Muscle layer of colon (tissue), 2 donors: Measurements from ENCODE around the gene SUFU.

Source experiments
- H3K27ac ChIP-seq: one replicate; pipeline ENCODE4 v1.7.0; 2013; ENCODE audit warnings: low read depth, mild to moderate bottlenecking, low read length, moderate library complexity
- H3K27me3 ChIP-seq, 2 donors: one replicate each; pipeline ENCODE4 v1.7.0; 2013; ENCODE audit warnings: low read length in 2 of 2, mild to moderate bottlenecking in 2 of 2; ENCODE audit not compliant: insufficient read depth in 2 of 2, control insufficient read depth in 1 of 2
- H3K36me3 ChIP-seq: one replicate; pipeline ENCODE4 v1.7.0; 2013; ENCODE audit warnings: mild to moderate bottlenecking, low read length; ENCODE audit not compliant: insufficient read depth
- H3K4me1 ChIP-seq: one replicate; pipeline ENCODE4 v1.7.0; 2013; ENCODE audit warnings: mild to moderate bottlenecking, low read length; ENCODE audit not compliant: insufficient read depth
- H3K4me3 ChIP-seq, 2 donors: one replicate each; pipeline ENCODE4 v1.7.0; 2013; ENCODE audit warnings: low read length in 2 of 2, low read depth in 1 of 2, mild to moderate bottlenecking in 1 of 2, moderate library complexity in 1 of 2
- H3K9ac ChIP-seq: one replicate; pipeline ENCODE4 v1.7.0; 2013; ENCODE audit warnings: low read length
- H3K9me3 ChIP-seq: one replicate; pipeline ENCODE4 v1.7.0; 2013; ENCODE audit warnings: mild to moderate bottlenecking, low read length
- donor health status: abdominal sarcoma.
- donor health status: Adenocarcinoma of cecum.

SUFU gene

DNA sequence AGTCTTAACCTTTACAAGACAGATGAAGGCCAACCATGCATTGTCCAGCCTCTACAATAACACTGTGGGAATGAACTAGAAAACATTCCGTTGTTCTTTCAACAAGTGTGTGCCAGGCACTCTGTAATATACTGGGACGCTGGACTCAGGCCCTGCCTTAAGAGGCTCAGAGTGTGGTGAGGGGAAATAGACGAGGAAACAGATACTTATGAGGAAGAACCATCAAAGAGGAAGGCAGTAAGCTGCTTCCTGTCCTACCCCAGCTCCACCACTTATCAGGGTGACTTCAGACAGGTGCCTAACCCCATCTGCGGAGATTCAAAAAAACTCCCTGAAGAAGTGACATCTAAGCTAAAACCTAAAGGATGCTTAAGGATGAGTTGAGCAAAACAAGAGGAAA lies 131.6 kb downstream of the SUFU start:
- Histone ChIP-seq H3K27me3 (no peaks in the 10 kb centered on the region), H3K9ac (no peak overlapping the region), H3K36me3 (no peaks in the 10 kb centered on the region), H3K4me3 (no peak overlapping the region), H3K27ac (no peak overlapping the region), H3K4me1 (peaks cover 50% of the 10 kb centered on the region), H3K9me3 (no peaks in the 10 kb centered on the region)

DNA sequence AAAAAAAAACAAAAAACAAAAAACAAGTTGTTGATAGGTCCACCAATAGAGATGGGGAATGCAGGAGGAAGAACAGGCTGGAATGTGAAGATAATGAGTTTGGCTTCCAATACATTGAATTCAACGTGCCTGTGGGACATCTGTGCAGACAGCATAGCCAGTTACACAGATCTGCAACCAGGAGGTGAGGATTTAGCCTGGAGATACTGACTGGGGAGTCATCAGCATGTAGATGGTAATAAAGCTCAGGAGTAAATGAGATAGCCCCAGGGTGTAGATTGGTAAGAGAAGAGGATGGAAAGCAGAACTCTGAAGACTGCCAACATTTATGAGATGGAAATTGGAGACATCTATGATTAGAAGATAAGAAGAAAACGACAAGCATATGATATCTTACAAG lies 135.8 kb downstream of the SUFU start:
- Histone ChIP-seq H3K4me3 (no peak overlapping the region), H3K36me3 (no peaks in the 10 kb centered on the region), H3K9ac (no peak overlapping the region), H3K27me3 (no peaks in the 10 kb centered on the region), H3K9me3 (no peaks in the 10 kb centered on the region), H3K27ac (no peak overlapping the region), H3K4me1 (peaks cover 12% of the 10 kb centered on the region)

DNA sequence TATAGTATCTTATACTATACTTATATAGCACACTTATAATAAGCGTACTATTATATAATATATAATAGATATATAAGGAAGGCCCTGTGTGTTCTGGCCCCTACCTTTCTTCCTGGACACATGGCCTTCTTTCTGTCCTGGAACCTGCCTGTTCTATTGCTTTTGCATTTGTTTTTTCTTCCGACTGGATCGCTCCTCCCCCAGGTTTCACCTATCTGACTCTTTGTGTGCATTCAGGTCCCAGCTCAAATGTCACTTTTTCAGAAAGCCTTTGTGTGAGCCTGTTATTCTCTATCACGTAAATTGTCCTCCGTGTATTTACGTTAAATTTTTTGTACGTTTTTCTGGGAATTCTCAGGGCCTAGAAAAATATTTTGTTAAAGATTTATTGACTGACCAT lies 137.6 kb downstream of the SUFU start:
- peak overlapping the region; percentile 81 for H3K27ac ChIP-seq
- no peaks in the 10 kb centered on the region for H3K36me3 ChIP-seq
- peak overlapping the region in 1 of 2 donors; percentile 83 for H3K4me3 ChIP-seq
- H3K27me3 ChIP-seq = no peaks in the 10 kb centered on the region
- peaks cover 3% of the 10 kb centered on the region for H3K4me1 ChIP-seq
- peak overlapping the region; percentile 87 for H3K9ac ChIP-seq
- H3K9me3 ChIP-seq = no peaks in the 10 kb centered on the region

DNA sequence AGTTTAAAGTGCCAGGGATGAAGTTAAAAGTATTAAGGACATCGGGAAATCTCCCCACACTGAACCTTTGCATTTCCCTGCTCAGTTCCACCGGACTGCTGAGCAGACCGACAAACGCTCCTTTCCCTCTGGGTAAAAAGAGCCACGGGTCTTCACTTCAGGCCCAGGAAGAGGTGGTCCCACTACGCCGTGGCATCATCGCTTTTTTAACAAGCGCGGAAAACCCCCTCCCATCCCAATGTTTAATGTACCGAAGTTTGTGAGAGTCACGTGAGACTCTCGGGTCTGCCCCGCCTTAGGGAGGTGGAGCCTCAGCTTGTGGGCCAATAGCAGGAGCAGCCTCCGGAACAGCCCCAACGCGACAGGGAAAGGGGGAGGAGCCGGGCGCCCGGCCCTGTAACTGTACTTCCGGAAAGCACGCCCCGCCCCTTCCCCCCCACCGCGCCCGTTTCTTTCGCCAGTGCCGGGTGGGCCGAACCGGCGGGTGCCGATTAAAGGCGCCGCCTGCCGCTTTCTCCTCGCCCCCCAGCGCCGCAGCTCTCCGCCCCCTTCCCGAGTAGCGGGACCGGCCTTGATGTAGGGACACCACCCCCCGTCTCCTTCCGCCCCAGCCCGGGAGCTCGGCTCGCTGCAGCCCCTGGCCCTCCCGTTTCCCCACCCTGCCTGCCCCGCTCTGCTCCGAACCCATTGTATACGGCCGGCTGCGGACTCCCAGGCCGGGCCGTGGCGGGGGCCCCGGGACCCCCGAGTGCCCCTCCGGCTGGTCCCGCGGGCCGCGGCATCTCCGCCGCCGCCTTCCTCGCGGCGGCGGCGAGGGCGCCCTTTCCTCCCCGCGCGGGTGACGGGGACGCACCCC lies 138.3 kb downstream of the SUFU start:
- no peaks in the 10 kb centered on the region for H3K36me3 ChIP-seq
- H3K4me3 ChIP-seq = peak overlapping the region; percentile 53 to 83
- H3K4me1 ChIP-seq = peaks cover 10% of the 10 kb centered on the region
- no peaks in the 10 kb centered on the region for H3K9me3 ChIP-seq
- H3K9ac ChIP-seq = peak overlapping the region; percentile 87
- no peaks in the 10 kb centered on the region for H3K27me3 ChIP-seq
- peak overlapping the region; percentile 99 for H3K27ac ChIP-seq

DNA sequence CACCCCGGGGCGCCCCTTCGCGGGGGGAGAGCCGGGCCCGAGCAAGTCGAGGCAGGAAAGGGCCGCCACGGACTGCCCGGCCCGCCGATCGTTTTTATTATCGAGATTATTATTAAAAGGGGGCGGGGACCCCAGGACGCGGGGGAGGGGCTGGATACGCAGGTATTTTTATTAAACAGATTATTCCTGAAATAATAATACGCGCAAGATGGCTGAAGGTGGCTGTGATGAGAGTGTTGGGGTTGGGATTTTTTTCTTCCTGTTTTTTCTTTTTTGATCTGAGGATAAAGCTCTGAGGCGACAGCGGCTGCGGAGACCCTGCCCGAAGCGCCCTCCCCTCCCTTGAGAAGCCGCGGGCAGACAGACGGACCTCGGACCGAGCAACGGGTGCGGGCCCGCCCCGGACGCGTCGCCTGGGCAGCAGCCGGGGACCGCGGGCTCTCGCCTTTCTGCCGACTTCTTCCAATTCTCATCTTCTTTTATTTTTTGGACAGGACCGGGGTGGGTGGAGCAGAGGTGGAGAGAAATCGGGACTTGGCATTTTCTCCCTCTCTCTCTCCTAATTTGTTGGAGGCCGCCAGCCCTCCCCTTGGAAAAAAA lies 139.1 kb downstream of the SUFU start:
- Histone ChIP-seq H3K27ac (peak overlapping the region; percentile 99), H3K36me3 (peaks cover 7% of the 10 kb centered on the region), H3K9me3 (no peaks in the 10 kb centered on the region), H3K9ac (peak overlapping the region; percentile 78), H3K4me3 (peak overlapping the region; percentile 53 to 72), H3K4me1 (peaks cover 18% of the 10 kb centered on the region), H3K27me3 (no peaks in the 10 kb centered on the region)

DNA sequence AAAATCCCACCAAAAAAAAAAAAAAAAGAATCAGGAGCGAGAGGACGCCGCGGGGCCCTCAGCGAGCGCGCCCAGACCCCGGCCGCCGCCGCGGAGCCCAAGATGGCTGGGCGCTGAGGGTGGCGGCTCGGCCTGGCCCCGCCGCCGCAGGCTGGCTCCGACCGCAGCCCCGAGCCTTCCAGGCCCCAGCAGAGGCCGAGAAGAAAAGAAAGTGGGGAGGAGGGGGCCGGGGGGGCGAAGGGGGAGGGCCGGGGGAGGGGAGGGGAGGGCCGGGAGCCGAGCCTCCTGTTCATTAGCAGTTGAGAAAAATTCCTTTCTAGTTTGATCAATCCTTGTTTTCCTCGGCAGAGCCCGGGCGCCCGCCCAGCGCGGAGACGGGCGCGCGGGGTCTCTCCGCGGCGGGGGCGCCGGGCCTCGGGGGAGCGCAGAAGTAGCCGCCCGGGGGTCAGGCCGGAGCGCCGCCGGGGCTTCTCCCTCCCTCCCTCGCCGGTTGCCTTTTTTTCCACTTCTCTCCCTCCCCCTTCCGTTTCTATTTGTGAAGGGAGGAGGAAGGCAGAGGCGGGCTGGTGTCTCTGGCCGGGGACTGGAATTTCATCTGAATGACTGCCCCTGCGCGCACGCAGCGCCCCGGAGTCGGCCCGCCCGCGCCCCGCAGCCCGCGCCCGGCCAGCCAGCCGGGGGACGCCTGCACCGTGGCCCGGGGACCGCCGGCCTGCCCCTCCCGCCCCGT lies 139.7 kb downstream of the SUFU start:
- Histone ChIP-seq H3K9me3 (no peaks in the 10 kb centered on the region), H3K9ac (peak overlapping the region; percentile 78), H3K27ac (peak overlapping the region; percentile 99), H3K4me3 (peak overlapping the region; percentile 53 to 72), H3K27me3 (no peaks in the 10 kb centered on the region), H3K4me1 (peaks cover 24% of the 10 kb centered on the region), H3K36me3 (peaks cover 13% of the 10 kb centered on the region)

DNA sequence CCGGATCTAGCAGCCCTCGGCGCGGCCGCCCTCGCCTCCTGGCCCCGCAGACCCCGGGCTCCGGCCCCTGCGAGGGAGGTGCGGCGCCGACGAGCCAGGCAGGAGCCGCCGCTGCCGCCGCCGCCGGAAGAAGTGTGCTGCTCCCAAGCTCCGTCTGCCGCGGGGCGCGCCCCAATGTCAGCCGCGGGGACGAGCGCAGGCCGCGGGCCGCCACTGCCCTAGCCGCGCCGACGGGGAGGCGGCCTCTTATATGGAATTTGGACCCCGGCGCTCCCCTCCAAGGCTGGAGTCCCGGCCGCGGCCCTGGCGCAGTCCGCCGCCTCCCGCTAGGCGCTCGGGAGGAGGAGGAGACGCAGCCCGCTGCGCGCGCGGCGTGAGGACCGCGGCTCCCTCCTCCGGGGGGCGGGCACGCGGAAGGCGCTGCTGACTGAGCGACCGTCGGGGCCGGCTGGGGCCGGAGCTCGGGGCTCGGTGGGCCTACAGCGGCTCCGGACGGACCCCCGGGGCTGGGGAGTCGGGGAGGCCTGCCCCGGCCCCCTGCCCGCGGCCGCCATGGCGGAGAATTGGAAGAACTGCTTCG lies 140.4 kb downstream of the SUFU start, which contains the start of gene TRIM8:
Gene TRIM8, plus strand, starts transcription at position 414 of the 580 bp plus-strand sequence. Its CDS starts 139 bp downstream, at position 553.
- Histone ChIP-seq H3K9ac (peak within 1 kb of the TSS; percentile 94), H3K36me3 (peaks cover 18% of the 10 kb centered on the region), H3K4me1 (peaks cover 31% of the 10 kb centered on the region)

DNA sequence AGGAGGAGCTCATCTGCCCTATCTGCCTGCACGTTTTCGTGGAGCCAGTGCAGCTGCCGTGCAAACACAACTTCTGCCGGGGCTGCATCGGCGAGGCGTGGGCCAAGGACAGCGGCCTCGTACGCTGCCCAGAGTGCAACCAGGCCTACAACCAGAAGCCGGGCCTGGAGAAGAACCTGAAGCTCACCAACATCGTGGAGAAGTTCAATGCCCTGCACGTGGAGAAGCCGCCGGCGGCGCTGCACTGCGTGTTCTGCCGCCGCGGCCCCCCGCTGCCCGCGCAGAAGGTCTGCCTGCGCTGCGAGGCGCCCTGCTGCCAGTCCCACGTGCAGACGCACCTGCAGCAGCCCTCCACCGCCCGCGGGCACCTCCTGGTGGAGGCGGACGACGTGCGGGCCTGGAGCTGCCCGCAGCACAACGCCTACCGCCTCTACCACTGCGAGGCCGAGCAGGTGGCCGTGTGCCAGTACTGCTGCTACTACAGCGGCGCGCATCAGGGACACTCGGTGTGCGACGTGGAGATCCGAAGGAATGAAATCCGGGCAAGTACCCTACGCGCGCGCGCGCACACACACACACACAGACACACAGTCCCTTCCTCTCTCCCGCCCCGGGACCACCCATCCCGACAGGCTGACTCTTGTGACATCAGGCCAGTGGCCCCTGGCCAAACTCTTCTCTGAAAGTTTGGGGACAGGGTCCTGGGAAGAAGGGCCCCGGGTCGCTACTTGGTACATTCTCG lies 141.0 kb downstream of the SUFU start:
- Histone ChIP-seq H3K9ac (peak overlapping the region; percentile 94), H3K4me1 (peaks cover 37% of the 10 kb centered on the region), H3K4me3 (peak overlapping the region; percentile 53 to 99), H3K27me3 (no peaks in the 10 kb centered on the region), H3K27ac (peak overlapping the region; percentile 96), H3K36me3 (peaks cover 18% of the 10 kb centered on the region), H3K9me3 (no peaks in the 10 kb centered on the region)

More for the DNA sequence above, 140.4 kb downstream of the SUFU start, which contains the start of gene TRIM8:
- Histone ChIP-seq H3K27ac (peak within 1 kb of the TSS; percentile 99), H3K9me3 (no peaks in the 10 kb centered on the region), H3K4me3 (peak within 1 kb of the TSS; percentile 53 to 99), H3K27me3 (no peaks in the 10 kb centered on the region)

DNA sequence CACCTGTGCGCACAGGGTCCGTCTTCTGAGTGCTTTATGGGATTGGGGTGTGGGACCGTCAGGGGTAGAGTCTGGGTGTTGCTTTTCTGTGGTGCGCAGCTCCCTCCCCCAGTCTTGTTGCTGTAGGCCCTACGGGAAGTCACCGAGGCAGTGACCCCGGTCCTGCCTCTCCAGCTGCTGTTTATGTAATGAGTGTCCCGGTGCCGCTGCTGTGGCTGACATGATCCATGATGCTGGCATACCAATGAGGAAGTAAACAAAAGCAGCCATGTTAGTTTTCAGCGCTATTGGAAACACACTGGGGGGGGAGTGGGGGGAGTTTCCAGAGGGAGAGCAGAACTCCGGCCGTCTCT lies 141.6 kb downstream of the SUFU start:
- H3K27me3 ChIP-seq = no peaks in the 10 kb centered on the region
- H3K4me1 ChIP-seq = peaks cover 43% of the 10 kb centered on the region

DNA sequence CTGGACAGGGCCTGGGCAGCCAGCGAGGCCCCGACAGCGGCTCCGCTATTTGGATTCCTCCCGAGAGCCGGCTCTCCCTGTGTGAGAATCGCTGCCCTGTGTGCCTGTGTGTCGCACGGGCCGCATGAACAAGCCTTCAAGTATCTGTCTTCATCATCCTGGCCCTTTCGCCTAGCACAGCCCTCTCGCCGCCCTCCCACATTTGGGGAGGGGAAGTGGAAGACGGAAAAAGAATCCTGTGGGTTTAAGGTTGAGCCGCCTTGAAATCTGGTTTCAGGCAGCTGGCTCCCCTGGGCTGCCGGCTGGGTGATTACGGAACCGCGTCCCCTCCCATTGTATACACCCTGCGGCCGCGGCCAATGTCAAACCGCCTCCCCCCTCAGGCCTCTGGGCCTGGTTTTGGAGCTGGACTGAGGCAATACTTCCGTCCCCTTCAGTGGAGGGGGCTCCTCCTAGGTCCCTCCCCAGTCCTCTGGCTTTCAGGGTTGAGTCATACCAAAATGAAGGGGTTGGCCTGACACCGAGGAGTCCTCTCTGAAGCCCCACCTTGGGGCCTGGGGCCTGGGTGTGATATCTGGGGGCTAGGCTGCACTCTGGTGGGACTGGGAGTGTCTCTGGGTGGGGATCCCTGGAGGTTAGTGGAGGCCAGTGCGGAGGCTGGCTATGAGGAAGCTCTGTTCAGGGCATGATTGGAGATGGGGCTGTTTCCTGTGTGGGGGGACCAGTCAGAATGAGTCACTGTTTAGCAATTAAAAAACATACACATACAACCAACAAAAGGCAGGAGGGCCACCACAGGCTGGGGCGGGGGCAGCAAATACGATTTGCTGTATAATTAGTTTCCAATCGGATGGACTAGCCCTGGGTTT lies 142.2 kb downstream of the SUFU start:
- Histone ChIP-seq H3K27me3 (no peaks in the 10 kb centered on the region), H3K4me3 (peak overlapping the region; percentile 53 to 99), H3K27ac (peak overlapping the region; percentile 96), H3K36me3 (peaks cover 18% of the 10 kb centered on the region), H3K9ac (peak overlapping the region; percentile 94), H3K4me1 (peaks cover 48% of the 10 kb centered on the region), H3K9me3 (no peaks in the 10 kb centered on the region)

More for the DNA sequence above, 141.6 kb downstream of the SUFU start:
- Histone ChIP-seq H3K36me3 (peaks cover 18% of the 10 kb centered on the region), H3K9me3 (no peaks in the 10 kb centered on the region), H3K27ac (peak overlapping the region; percentile 96), H3K4me3 (peak overlapping the region; percentile 53 to 99), H3K9ac (peak overlapping the region; percentile 94)
